Measurements from ENCODE around the gene AP3B1.
"Not testable (repeated sequence)": the region's sequence is repeated elsewhere in the genome, so short reads cannot be mapped to it uniquely, and the experiment has no call there.

The AP3B1 gene

GRCh38 chr5:78213799-78214198 lies 80.7 kb downstream of the AP3B1 start:
- no peak overlapping the region for H3K4me3 ChIP-seq (ENCODE audit: low read depth, low read length)
- TF ChIP-seq, protein P1, sequence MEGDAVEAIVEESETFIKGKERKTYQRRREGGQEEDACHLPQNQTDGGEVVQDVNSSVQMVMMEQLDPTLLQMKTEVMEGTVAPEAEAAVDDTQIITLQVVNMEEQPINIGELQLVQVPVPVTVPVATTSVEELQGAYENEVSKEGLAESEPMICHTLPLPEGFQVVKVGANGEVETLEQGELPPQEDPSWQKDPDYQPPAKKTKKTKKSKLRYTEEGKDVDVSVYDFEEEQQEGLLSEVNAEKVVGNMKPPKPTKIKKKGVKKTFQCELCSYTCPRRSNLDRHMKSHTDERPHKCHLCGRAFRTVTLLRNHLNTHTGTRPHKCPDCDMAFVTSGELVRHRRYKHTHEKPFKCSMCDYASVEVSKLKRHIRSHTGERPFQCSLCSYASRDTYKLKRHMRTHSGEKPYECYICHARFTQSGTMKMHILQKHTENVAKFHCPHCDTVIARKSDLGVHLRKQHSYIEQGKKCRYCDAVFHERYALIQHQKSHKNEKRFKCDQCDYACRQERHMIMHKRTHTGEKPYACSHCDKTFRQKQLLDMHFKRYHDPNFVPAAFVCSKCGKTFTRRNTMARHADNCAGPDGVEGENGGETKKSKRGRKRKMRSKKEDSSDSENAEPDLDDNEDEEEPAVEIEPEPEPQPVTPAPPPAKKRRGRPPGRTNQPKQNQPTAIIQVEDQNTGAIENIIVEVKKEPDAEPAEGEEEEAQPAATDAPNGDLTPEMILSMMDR (IDR thresholded peaks at IDR 0.05; ENCODE audit: low read depth, low read length): no peak

DNA sequence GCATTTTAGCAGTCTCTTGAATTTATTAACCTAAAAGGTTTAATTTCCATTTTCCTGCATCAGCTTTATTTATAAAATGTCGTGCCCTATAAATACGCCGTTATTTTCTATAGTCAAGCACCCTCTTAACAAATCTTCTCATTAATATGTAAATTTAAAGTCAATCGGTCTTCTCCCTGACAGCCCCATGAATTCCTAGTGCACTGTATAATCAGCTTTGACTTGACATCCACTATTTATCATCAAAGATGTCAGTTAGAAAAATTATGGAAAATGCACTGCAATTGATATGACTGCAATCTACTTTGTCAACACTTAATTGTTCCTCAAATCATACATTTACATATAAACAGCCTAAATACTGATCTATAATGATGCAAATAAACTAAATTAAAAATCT lies 83.4 kb downstream of the AP3B1 start:
- no peak overlapping the region for H3K4me3 ChIP-seq (ENCODE audit: low read depth, low read length)
- TF ChIP-seq, protein P1 (IDR thresholded peaks at IDR 0.05; ENCODE audit: low read depth, low read length): no peak

DNA sequence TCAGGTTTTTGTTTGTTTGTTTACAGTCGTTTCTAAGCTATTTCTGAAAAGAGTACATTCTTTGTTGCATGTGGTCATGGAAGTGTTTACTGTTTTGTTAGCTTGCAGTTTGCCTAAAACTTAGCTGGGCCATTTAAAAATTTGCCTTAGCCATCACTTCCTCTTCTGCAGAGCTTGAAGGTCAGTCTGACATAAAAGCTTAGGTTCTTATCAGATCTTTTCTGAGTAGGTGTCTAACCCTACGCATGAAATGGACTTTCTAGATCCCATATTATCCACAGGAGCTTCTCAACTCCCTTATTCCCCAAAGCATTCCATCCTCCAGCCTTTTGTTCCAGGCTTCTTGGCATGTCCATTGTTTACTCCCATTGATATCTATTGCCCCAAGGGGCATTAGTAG lies 90.3 kb downstream of the AP3B1 start:
- TF ChIP-seq, protein P1 (IDR thresholded peaks at IDR 0.05; ENCODE audit: low read depth, low read length): no peak
- no peak overlapping the region for H3K4me3 ChIP-seq (ENCODE audit: low read depth, low read length)

DNA sequence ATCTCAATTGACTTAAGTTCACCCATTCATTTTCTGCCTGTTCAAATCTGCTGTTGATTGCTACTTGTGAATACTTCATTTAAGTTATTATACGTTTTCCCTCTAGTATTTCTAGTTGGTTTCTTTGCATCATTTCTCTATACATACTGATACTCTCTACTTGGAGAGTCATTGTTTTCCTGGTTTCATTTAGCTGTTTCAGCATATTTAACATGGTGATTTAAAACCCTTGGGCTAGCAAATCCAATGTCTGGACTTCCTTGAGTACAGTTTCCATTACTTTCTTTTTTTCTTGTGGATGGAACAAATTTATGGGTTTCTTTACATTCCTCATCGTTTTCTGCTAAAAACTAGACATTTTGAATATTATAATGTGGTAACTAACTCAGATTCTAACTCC lies 90.7 kb downstream of the AP3B1 start:
- TF ChIP-seq, protein P1 (IDR thresholded peaks at IDR 0.05; ENCODE audit: low read depth, low read length): no peak

DNA sequence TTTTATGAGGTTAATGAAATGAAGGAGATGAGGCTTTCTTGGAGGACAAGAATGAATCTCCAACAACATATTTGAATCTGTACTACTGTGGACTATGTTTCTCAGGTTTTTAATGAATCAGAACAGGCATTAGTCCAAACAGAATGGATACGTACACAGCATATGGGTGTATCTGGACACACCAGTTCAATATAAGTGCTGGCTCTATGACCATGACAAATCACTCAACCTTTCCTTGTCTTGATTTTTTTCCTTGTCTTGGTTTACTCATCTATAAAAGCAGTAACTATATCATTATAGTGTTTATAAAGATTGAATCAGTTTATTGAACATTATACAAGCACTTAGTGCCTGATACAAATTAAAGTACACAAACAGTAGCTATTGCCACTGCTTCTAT lies 104.1 kb downstream of the AP3B1 start:
- TF ChIP-seq, protein P1 (IDR thresholded peaks at IDR 0.05; ENCODE audit: low read depth, low read length): no peak
- no peak overlapping the region for H3K4me3 ChIP-seq (ENCODE audit: low read depth, low read length)

More for the DNA sequence above, 90.7 kb downstream of the AP3B1 start:
- no peak overlapping the region for H3K4me3 ChIP-seq (ENCODE audit: low read depth, low read length)

GRCh38 chr5:78188681-78189080 lies 105.8 kb downstream of the AP3B1 start:
- H3K4me3 ChIP-seq (ENCODE audit: low read depth, low read length): not testable (repeated sequence)

DNA sequence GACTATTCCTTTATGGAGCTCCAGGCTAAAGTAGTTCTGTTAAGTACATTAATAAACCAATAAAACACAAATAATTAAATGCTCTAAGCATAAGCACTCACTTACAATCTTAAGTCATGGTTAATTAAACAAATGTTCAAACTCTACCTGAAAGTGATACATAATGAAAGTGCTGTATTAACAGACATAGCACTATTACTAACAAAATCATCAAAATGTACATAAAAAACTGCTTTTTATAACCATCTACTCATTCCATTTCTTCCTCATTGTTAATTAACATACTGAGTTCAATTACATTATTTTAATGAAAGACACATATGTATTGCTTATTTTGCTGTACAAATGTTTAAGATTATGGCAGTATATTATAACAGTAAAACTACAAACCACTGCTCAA lies 107.3 kb downstream of the AP3B1 start:
- TF ChIP-seq, protein P1 (IDR thresholded peaks at IDR 0.05; ENCODE audit: low read depth, low read length): no peak
- no peak overlapping the region for H3K4me3 ChIP-seq (ENCODE audit: low read depth, low read length)

DNA sequence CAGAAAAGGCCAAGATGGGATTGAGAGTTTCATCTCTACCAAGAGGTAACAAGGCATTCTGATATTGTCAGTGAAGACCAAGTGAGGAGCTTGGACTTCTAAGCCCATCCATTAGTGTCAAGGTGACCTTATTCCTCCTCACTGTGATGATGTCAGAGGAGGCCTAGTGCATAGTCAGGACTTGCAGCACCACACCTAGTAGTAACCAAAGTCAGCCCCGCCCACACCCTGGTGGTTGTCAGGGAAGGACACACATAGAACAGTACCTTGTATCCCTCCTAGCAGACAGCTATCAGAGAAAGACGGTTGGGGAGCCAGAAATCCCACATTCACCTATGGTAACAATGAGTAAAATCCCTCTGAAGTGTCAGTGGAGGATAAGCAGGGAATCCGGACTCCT lies 111.7 kb downstream of the AP3B1 start:
- no peak overlapping the region for H3K4me3 ChIP-seq (ENCODE audit: low read depth, low read length)
- TF ChIP-seq, protein P1 (IDR thresholded peaks at IDR 0.05; ENCODE audit: low read depth, low read length): no peak
